HG03521 (cell line): ENCODE results near the gene TARM1.

ENCODE experiments used
- ATAC-seq: cut with Tn5 transposase; IDR thresholded peaks from one replicate; pipeline ENCODE4 v1.9.1; 2021; ENCODE audit warnings: mild to moderate bottlenecking, moderate library complexity; ENCODE audit not compliant: unreplicated experiment

TARM1 gene

DNA sequence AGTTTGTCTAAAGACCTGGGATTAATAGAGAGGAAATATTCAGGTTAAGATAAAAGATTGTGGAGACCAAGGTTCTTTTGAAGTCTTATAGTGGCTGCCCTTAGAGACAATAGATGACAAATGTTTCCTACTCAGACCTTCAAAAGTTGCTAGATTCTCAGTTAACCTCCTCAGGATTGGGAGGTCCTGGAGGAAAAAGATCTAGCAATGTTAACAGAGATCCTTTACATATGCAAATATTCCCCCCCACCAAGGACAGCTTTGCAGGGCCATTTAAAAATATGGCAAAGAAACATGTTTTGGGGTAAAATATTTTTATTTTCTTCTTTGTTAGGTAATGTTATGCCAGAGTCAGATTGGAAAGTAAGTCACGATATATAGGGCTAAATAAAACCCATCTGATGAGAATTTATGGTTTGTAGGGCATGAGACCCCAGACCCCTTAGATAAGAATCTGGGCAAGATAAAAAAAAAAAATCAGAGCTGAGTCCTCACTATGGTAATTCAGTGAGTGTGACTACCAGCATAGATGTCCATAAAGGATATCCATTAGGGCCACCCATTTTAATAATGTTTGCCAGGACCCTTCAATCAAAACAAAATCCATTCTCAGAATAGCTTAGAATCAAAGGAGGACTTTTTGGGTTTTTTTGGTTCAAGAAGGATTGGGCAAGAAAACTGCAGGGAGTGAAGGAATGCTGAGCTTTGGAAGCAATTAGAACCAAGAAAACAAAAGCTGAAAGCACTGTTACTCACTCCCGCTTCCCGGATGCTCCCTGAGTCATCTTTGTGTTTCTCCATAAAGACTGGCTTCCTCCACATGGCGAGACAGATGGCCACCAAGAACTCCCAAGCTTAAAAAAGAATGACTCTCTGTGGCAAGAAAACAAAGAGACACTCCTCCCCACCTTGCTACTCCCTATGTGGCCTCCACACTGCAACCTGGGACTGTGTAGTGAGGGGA is 45.7 kb downstream of the TARM1 start:
- ATAC-seq, result no peak

DNA sequence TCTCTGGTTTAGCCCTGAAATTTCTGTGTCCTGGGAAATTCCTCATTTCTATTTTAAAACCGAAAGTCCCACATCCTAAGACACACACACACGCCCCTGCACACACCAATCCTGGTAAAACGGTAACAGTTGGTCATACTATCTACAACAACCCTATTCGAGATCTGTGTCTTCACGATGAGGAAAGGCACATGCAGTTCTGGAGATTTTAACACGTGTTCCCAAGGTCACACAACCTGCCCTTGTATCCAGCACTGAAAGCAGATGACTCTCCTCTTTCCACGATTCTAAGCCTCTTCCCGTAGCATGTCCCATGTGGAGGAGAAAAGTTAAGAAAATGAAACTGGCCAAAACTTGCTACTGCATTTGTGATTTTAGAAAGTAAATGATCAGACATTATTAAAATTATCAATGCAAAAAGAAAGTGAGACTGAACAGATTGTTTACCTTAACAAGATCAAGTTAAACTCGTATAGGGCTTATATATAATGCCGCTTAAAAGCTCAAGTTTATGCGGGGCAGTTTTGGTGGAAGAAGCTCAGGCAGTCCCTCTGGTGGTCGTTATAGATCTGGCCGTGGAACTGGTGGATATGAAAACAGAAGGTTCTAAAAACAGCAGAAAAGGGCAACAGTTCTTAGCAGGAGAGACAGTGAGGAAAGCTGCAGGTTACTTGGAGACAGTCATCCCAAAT is 50.1 kb downstream of the TARM1 start:
- no peak for ATAC-seq

DNA sequence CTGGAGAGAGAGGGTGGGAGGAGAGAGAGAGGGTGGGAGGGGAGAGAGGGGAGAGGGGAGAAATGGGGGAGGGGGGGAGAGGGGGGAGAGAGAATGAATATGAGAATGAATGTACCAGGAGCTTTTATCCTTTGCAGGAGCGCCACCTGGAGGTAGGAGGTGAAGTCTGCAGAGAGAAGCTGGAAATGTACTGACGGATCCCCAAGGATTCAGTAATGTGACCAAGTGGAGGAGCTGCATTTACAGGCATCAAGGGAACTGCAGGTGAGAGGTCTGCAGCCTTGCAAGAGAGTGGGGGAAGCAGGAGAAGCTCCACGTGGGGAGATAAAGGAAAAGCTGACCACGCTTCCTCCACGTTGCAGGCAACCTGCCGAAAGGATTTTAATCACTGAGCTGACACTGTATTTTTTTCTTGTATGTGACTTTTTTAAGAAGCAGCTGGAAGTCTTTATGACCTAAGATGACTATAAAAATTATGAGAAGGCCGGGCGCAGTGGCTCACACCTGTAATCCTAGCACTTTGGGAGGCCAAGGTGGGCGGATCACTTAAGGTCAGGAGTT is 51.2 kb downstream of the TARM1 start:
- no peak for ATAC-seq

DNA sequence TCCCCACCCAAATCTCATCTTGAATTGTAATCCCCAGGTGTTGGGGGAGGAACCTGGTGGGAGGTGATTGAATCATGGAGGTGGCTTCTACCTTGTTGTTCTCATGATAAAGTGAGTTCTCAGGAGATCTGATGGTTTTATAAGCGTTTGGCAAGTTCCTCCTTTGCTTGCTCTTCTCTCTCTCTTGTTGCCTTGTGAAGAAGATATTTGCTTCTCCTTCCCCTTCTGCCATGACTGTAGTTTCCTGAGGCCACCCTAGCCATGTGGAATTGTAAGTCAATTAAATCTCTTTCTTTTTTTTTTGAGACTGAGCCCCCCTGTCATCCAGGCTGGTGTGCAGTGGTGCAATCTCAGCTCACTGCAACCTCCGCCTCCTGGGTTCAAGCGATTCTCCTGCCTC is 51.9 kb downstream of the TARM1 start:
- ATAC-seq, result no peak

DNA sequence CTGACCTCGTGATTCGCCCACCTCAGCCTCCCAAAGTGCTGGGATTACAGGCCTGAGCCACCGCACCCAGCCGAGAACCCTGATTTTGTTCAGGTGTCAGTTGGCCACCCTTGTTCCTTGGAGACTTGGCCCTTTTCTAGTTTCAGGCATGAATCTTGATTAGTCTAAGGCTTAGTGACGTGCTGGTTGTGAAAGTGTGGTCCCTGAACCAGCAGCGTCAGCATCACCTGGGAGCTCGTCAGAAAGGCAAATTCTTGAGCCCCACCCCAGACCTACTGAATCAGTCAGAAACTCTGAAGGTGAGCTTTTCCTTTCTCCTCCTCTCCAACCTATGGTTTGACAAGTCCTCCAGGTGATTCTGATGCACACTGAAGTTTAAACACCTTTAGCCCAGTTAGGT is 54.5 kb downstream of the TARM1 start:
- no peak for ATAC-seq

DNA sequence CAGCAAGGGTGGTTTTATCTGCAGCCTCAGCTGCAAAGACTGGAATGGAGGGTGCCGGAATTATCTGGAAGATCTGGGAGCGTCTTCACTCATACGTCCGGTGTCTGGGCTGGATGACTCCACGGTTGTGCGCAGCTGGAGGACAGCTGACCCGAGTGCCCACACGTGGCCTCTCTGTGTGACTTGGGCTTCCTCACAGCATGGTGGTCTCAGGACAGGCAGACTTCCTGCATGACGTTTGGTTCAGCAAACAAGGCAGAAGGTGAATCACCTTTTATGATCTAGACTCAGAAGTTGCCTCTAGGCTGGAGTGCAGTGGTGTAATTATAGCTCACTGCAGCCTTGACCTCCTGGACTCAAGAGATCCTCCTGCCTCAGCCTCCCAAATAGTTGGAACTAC is 56.5 kb downstream of the TARM1 start:
- ATAC-seq, result no peak

DNA sequence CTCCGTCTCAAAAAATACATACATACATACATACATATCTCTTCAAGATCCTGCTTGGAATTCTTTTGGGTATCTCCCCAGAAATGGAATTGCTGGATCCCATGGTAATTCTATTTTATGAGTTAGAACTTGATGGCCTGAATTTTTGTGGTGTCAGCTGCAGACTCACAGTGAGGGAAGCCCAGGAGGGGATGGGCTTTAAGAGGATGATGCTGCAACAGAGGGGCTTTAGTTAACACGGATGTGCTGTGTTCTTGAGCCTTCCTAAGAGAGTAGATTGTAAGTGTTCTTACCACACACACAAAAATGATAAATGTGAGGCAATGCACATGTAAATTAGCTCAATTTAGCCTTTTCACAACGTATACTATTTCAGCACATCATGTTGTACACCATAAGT is 58.0 kb downstream of the TARM1 start:
- no peak for ATAC-seq

DNA sequence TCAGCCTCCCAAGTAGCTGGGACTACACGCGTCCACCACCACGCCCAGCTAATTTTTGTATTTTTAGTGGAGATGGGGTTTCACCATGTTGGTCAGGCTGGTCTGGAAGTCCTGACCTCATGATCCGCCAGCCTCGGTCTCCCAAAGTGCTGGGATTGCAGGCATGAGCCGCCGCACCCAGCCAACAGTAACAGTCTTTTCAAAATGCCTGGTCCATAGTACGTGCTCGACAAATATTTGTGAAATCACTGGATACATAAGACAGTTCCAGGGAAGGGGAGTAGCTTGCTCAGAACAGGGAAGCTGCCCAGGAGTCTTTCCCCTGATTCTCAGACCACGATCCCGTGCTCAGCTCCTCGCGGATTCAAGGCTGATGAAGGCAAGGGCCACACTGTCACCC is 59.2 kb downstream of the TARM1 start:
- no peak for ATAC-seq

DNA sequence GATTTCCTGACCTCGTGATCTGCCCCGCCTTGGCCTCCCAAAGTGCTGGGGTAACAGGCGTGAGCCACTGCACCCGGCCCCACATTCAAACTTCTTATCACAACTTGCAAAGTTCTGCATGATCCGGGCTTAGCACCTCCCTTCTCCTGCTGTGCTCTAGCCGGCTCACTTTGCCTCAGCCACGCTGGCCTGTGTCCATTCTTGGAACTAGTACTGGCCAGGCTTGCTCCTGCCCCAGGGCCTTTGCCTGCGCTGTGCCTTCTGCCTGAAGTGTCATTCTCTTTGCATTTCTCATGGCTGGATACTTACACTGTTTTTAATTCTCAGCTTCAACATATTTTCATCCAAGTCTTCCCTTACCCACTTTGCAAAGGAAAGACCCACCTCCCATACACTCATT is 59.8 kb downstream of the TARM1 start:
- ATAC-seq, result no peak
